Neuronal stem cell (in vitro differentiated cells): ENCODE measurements around the gene TMEM185B.

Source experiments
- DNase-seq: peaks from one replicate; pipeline ENCODE4 v3.0.0-alpha.2; 2013; ENCODE audit warnings: low spot score
- H2AFZ ChIP-seq: one replicate; pipeline ENCODE4 v1.6.1; 2013; ENCODE audit warnings: mild to moderate bottlenecking, low read length, inconsistent platforms
- H2AK5ac ChIP-seq: 2 replicates; pipeline ENCODE4 v1.6.1; 2013; ENCODE audit warnings: low read depth, mild to moderate bottlenecking, inconsistent platforms, low read length, moderate library complexity, mixed read lengths
- H2BK120ac ChIP-seq: 2 replicates; pipeline ENCODE4 v1.6.1; 2013; ENCODE audit warnings: low read depth, mild to moderate bottlenecking, inconsistent platforms, low read length, moderate library complexity, mixed read lengths
- H2BK12ac ChIP-seq: one replicate; pipeline ENCODE4 v1.6.1; 2013; ENCODE audit warnings: low read length, inconsistent platforms
- H2BK15ac ChIP-seq: 2 replicates; pipeline ENCODE4 v1.6.1; 2013; ENCODE audit warnings: mild to moderate bottlenecking, low read length, inconsistent platforms, mixed read lengths
- H2BK5ac ChIP-seq: one replicate; pipeline ENCODE4 v1.6.1; 2013; ENCODE audit warnings: inconsistent platforms, mild to moderate bottlenecking, low read length, moderate library complexity
- H3K14ac ChIP-seq: one replicate; pipeline ENCODE4 v1.6.1; 2013; ENCODE audit warnings: low read length, inconsistent platforms
- H3K18ac ChIP-seq: 2 replicates; pipeline ENCODE4 v1.6.1; 2013; ENCODE audit warnings: low read length, inconsistent platforms
- H3K23ac ChIP-seq: 2 replicates; pipeline ENCODE4 v1.6.1; 2013; ENCODE audit warnings: low read depth, mild to moderate bottlenecking, mixed read lengths, low read length, inconsistent platforms; ENCODE audit not compliant: poor library complexity
- H3K27ac ChIP-seq: replicated peaks from 3 replicates; pipeline ENCODE4 v1.5.1; 2013; ENCODE audit warnings: low read length, inconsistent platforms
- H3K27me3 ChIP-seq, 3 experiments: 2 replicates each; pipeline ENCODE4 v1.6.1; 2013; ENCODE audit warnings: low read length in 3 of 3, mild to moderate bottlenecking in 2 of 3, inconsistent platforms in 1 of 3, low read depth in 1 of 3, mixed read lengths in 1 of 3, moderate library complexity in 1 of 3; ENCODE audit not compliant: control insufficient read depth in 3 of 3, insufficient read depth in 3 of 3
- H3K36me3 ChIP-seq, 2 donors: replicated peaks in 1 of 2; 2 replicates each; pipeline ENCODE4 v1.6.1; 2013; ENCODE audit warnings: low read length in 2 of 2; ENCODE audit not compliant: control insufficient read depth in 2 of 2, insufficient read depth in 2 of 2
- H3K4ac ChIP-seq: 2 replicates; pipeline ENCODE4 v1.6.1; 2013; ENCODE audit warnings: inconsistent platforms, mild to moderate bottlenecking, low read length, moderate library complexity
- H3K4me1 ChIP-seq, 2 donors: 1 replicate in 1 of 2; 2 replicates in 1 of 2; pipeline ENCODE4 v1.6.1; 2013; ENCODE audit warnings: low read length in 2 of 2, low read depth in 1 of 2; ENCODE audit not compliant: control insufficient read depth in 2 of 2, insufficient read depth in 1 of 2
- H3K4me2 ChIP-seq: one replicate; pipeline ENCODE4 v1.6.1; 2013; ENCODE audit warnings: mild to moderate bottlenecking, low read length, inconsistent platforms; ENCODE audit not compliant: insufficient read depth, poor library complexity, severe bottlenecking
- H3K4me3 ChIP-seq, 2 donors: 2 replicates each; pipeline ENCODE4 v1.5.1; 2013; ENCODE audit warnings: low read length in 2 of 2, mild to moderate bottlenecking in 2 of 2, inconsistent platforms in 1 of 2, moderate library complexity in 1 of 2
- H3K79me1 ChIP-seq: one replicate; pipeline ENCODE4 v1.6.1; 2013; ENCODE audit warnings: low read depth, mild to moderate bottlenecking, inconsistent platforms, low read length, moderate library complexity
- H3K9ac ChIP-seq: one replicate; pipeline ENCODE4 v1.6.1; 2013; ENCODE audit warnings: mild to moderate bottlenecking, low read depth, low read length, inconsistent platforms; ENCODE audit not compliant: poor library complexity
- H3K9me3 ChIP-seq, 2 donors: replicated peaks in 1 of 2; 2 replicates each; pipeline versions ENCODE3 to v1.6.1; 2013; ENCODE audit warnings: low read length in 2 of 2, mild to moderate bottlenecking in 2 of 2, inconsistent platforms in 1 of 2, low read depth in 1 of 2, mixed read lengths in 1 of 2, moderate library complexity in 1 of 2; ENCODE audit not compliant: control insufficient read depth in 2 of 2, insufficient read depth in 1 of 2
- H4K8ac ChIP-seq: one replicate; pipeline ENCODE4 v1.6.1; 2013; ENCODE audit warnings: low read depth, mild to moderate bottlenecking, inconsistent platforms, low read length, moderate library complexity
- H4K91ac ChIP-seq: one replicate; pipeline ENCODE4 v1.6.1; 2013; ENCODE audit warnings: low read length, low read depth, mild to moderate bottlenecking, inconsistent platforms; ENCODE audit not compliant: poor library complexity
- WGBS, 2 donors: extraction: QIAGEN DNeasy Blood & Tissue Kit; methylation state at CpG; one replicate each; pipeline ENCODE4 v1.1.7; 2013; ENCODE audit warnings: missing lambda C conversion rate in 2 of 2, mixed read lengths in 1 of 2; ENCODE audit not compliant: insufficient read length in 2 of 2, insufficient replicate concordance in 1 of 2; ENCODE audit errors: extremely low coverage in 2 of 2; 5-methylcytosine and 5-hydroxymethylcytosine counted together

Gene TMEM185B

DNA sequence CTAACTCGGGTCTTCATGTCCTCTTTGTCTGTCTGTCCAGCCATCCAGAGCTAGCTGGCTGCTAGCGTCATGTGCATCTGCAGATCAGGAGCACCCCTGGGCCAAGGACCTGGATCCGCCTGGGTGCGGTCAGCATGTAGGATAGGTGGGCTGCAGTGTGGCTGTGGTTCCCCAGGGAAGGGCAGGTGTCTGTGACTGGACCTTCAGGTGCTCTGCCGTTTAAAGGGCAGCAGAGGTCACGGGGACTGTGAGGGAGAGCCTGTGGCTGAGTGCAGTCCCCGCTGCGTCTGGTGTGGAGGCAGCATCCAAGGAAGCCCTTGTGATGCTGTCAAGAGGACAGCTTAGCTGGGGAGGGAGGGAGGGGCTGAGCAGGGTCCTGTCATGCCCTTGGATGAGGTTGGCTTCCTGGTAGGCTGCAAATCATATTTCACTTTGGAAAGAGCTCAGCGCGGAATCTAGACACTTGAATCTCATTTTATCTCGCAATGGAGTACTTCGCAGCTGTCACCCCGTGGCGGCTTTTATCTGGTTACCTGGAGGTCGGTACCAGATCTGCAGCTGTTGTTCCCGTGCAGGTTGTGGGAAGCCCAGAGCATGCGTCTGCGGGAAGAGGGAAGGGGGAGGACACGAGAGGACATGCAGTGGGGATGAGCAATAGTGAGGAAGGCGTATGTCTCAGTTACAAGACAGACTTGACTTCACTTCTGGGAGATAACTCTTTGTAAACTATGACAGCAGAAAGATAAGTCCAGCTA lies 23.5 kb upstream of the TMEM185B start:
- H4K8ac ChIP-seq = no peak overlapping the region
- DNase-seq = no peak
- no peaks in the 10 kb centered on the region for H3K36me3 ChIP-seq
- H3K4ac ChIP-seq = no peak overlapping the region
- H3K18ac ChIP-seq = peak overlapping the region; percentile 69
- peaks cover 0 to 35% (median 0%) of the 10 kb centered on the region in 3 experiments for H3K27me3 ChIP-seq
- no peak overlapping the region for H3K4me2 ChIP-seq
- H2BK15ac ChIP-seq = no peak overlapping the region
- WGBS, 2 donors = no CpG with 5 or more reads among the region's 20 CpGs
- peaks cover 14 to 15% of the 10 kb centered on the region in 2 donors for H3K4me1 ChIP-seq
- H3K14ac ChIP-seq = no peak overlapping the region
- no peak overlapping the region for H3K27ac ChIP-seq
- H2BK12ac ChIP-seq = peak overlapping the region; percentile 24
- no peaks in the 10 kb centered on the region for H3K79me1 ChIP-seq
- no peak overlapping the region for H3K23ac ChIP-seq
- H2BK5ac ChIP-seq = no peak overlapping the region
- H2AK5ac ChIP-seq = no peak overlapping the region
- H4K91ac ChIP-seq = no peak overlapping the region
- no peaks in the 10 kb centered on the region for H3K9me3 ChIP-seq
- H2BK120ac ChIP-seq = no peak overlapping the region
- H2AFZ ChIP-seq = peak overlapping the region; percentile 20
- no peak overlapping the region for H3K9ac ChIP-seq
- H3K4me3 ChIP-seq = no peak overlapping the region

DNA sequence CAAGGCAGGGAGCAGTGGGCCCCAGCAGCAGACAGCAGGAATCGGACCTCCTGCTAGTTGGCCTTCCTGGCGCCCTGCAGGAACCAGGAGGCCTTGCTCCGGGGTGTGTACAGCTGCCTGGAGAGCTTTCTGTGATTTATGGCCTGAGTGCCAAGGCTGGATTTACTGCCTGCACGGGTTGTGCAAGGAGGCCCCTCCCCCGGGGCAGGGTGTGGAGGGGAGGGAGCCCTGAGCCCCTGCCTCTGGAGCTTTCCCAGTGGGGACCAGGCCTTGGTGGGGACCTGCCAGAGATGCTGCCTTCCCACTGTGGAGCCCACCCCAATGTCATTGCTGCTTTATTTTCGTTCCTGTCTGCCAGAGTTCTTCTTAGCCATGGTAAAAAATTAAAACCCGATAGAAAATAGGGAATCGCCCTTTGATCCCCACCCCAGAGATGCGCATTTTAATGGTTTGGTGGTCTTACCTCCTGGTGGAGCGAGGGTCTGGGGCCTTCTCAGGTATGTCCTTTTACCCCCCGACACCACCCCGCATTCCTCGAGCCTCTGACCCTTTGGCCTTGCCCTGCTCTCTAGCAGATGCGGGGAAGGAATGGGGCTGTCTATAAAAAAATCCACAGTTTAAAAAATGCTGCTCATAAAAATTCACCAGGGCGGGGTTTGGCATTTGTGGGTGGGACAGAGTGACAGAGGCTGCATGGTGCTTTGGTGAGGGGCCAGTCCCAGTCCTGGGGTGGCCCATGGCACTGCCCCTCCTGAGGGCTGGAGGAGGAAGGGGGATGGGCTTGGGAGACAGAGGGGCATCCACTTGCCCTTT lies 22.5 kb upstream of the TMEM185B start:
- Histone ChIP-seq H3K79me1 (no peaks in the 10 kb centered on the region), H3K14ac (peak overlapping the region; percentile 27), H3K4me2 (no peak overlapping the region), H3K18ac (peak overlapping the region; percentile 88), H3K9me3 (no peaks in the 10 kb centered on the region), H3K4me1 (peaks cover 14 to 15% of the 10 kb centered on the region in 2 donors), H2BK12ac (peak overlapping the region; percentile 34), H2BK120ac (no peak overlapping the region), H3K23ac (no peak overlapping the region), H3K27me3 (peaks cover 0 to 25% (median 0%) of the 10 kb centered on the region in 3 experiments), H4K91ac (no peak overlapping the region), H2BK5ac (peak overlapping the region; percentile 85), H2AK5ac (peak overlapping the region; percentile 61), H3K4ac (no peak overlapping the region), H3K36me3 (no peaks in the 10 kb centered on the region), H3K4me3 (no peak overlapping the region), H3K27ac (no peak overlapping the region), H3K9ac (no peak overlapping the region), H4K8ac (no peak overlapping the region), H2BK15ac (peak overlapping the region; percentile 79), H2AFZ (peak overlapping the region; percentile 20)
- no CpG with 5 or more reads among the region's 15 CpGs for WGBS, 2 donors
- no peak for DNase-seq

DNA sequence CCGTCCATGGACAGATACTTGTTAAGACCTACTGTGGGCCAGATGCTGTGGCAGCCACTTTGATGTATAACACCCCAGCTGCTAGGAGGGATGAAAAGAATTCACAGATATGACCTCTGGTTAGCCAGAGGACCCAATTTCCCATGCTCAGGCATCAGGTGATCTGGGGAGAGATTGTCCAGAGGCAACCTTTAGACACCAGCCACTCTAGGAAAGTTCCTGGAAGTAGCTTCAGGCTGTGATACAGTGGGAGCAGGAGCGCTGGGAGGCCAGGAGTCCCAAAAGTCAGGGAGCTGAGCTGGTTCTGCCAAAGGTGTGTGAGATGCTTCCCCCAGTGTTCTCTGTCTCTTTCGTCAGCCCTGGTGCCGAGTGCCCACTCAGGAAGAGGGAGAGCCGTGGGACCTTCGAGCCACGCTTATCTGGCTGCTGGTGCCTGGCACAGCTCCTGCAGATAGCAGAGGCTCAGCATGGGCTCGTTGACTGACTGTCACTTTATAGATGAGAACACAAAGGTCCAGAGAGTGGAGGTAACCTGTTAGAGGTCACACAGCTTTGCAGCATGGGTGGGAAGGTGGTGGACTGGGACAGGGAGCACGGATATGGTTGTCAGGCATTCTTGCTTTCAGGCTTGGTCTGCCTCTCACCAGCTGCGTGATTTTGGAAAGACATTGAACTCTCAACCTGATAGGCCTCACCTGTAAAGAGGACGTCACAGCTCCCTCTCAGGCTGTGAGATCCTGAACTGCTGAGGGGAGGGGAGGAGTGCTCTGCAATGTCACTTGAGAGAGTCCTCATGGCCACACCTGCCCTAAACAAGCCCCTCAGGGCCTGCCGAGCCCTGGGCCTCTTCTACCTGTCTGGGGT lies 21.7 kb upstream of the TMEM185B start:
- Histone ChIP-seq H3K23ac (no peak overlapping the region), H2BK5ac (peak overlapping the region; percentile 85), H3K14ac (peak overlapping the region; percentile 27), H4K8ac (no peak overlapping the region), H2AFZ (no peak overlapping the region), H3K27me3 (peaks cover 0 to 17% (median 0%) of the 10 kb centered on the region in 3 experiments), H3K36me3 (no peaks in the 10 kb centered on the region), H2BK15ac (peak overlapping the region; percentile 79), H3K18ac (peak overlapping the region; percentile 88), H3K4ac (no peak overlapping the region), H2AK5ac (peak overlapping the region; percentile 61), H2BK120ac (no peak overlapping the region), H3K27ac (no peak overlapping the region), H4K91ac (no peak overlapping the region), H3K79me1 (no peaks in the 10 kb centered on the region), H3K4me2 (no peak overlapping the region), H2BK12ac (peak overlapping the region; percentile 34), H3K9ac (no peak overlapping the region), H3K9me3 (no peaks in the 10 kb centered on the region), H3K4me3 (no peak overlapping the region), H3K4me1 (peaks cover 15% of the 10 kb centered on the region in 2 donors)
- no peak for DNase-seq
- WGBS, 2 donors = no CpG with 5 or more reads among the region's 12 CpGs
